Neural cell (in vitro differentiated cells): ENCODE data around the gene CDK9.

ENCODE experiments used
- EZH2 ChIP-seq: fragments of 200-600, 300-800 bp; shearing (Covaris generic), sonication (generic); IDR thresholded peaks from 2 replicates; pipeline ENCODE4 v1.6.1; 2014; ENCODE audit warnings: antibody characterized with exemption, low read length, borderline replicate concordance, mild to moderate bottlenecking; ENCODE audit not compliant: insufficient read depth, poor library complexity, severe bottlenecking
- MXI1 ChIP-seq: fragments of 450-650 bp; conservative IDR thresholded peaks from 2 replicates; pipeline ENCODE4 v1.6.1; 2014; ENCODE audit warnings: antibody characterized with exemption, mild to moderate bottlenecking; ENCODE audit not compliant: poor library complexity, severe bottlenecking
- TF ChIP-seq, protein P1 (sequence below): fragments of 450-650 bp; IDR thresholded peaks from 2 replicates; pipeline ENCODE4 v1.5.1; 2014; ENCODE audit warnings: antibody characterized with exemption, mild to moderate bottlenecking, moderate library complexity; ENCODE audit not compliant: poor library complexity, severe bottlenecking

- TF ChIP-seq, protein P1, sequence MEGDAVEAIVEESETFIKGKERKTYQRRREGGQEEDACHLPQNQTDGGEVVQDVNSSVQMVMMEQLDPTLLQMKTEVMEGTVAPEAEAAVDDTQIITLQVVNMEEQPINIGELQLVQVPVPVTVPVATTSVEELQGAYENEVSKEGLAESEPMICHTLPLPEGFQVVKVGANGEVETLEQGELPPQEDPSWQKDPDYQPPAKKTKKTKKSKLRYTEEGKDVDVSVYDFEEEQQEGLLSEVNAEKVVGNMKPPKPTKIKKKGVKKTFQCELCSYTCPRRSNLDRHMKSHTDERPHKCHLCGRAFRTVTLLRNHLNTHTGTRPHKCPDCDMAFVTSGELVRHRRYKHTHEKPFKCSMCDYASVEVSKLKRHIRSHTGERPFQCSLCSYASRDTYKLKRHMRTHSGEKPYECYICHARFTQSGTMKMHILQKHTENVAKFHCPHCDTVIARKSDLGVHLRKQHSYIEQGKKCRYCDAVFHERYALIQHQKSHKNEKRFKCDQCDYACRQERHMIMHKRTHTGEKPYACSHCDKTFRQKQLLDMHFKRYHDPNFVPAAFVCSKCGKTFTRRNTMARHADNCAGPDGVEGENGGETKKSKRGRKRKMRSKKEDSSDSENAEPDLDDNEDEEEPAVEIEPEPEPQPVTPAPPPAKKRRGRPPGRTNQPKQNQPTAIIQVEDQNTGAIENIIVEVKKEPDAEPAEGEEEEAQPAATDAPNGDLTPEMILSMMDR, result no peak
- TF ChIP-seq MXI1, result no peak
- no peak for TF ChIP-seq EZH2
These were observed 22.6 kb downstream of the CDK9 start for GRCh38 chr9:127808347-127809001.
